ENCODE measurements around the gene PROKR2. TPM values are rescaled to one million over a fixed set of nuclear protein-coding genes. Genes with fewer than 3 reads are reported as not detected.

Gene PROKR2
- total RNA-seq, 2 donors from 2014 or later: not detected

GRCh38 chr20:5297280-5298004 is 19.3 kb downstream of the PROKR2 start:
- no peak for DNase-seq (ENCODE audit: low spot score)
- intact Hi-C loops (cut with DNase I): no loop called here

GRCh38 chr20:5290596-5290995 is 26.2 kb downstream of the PROKR2 start:
- DNase-seq (ENCODE audit: low spot score): no peak
- intact Hi-C loops (cut with DNase I): no loop called here

- DNase-seq (ENCODE audit: low spot score): no peak
- intact Hi-C loops (cut with DNase I): no loop called here
These were observed 34.2 kb downstream of the PROKR2 start for GRCh38 chr20:5282561-5282960.

- intact Hi-C loops (cut with DNase I): no loop called here
- DNase-seq (ENCODE audit: low spot score): no peak
These were observed 37.1 kb downstream of the PROKR2 start for GRCh38 chr20:5279661-5280060.

GRCh38 chr20:5272268-5272667 is 44.5 kb downstream of the PROKR2 start:
- DNase-seq (ENCODE audit: low spot score): no peak
- intact Hi-C loops (cut with DNase I): no loop called here

GRCh38 chr20:5270603-5271002 is 46.2 kb downstream of the PROKR2 start:
- intact Hi-C loops (cut with DNase I): no loop called here
- no peak for DNase-seq (ENCODE audit: low spot score)

GRCh38 chr20:5268449-5268848 is 48.3 kb downstream of the PROKR2 start:
- DNase-seq (ENCODE audit: low spot score): no peak
- intact Hi-C loops (cut with DNase I): no loop called here

GRCh38 chr20:5267092-5267491 is 49.7 kb downstream of the PROKR2 start:
- intact Hi-C loops (cut with DNase I): no loop called here
- no peak for DNase-seq (ENCODE audit: low spot score)

Other genes starting within 250 kb of the PROKR2 start
- gene TMEM230, start 203.9 kb downstream of the PROKR2 start, total RNA-seq: 100 to 1,000 TPM; 104 to 116 TPM
- 10 to 100 TPM; 24.5 to 30.3 TPM for gene PCNA, start 197.0 kb downstream of the PROKR2 start, total RNA-seq
- 10 to 100 TPM; 53.3 to 80.7 TPM for gene CDS2, start 189.9 kb downstream of the PROKR2 start, total RNA-seq

Measured in posterior vena cava (tissue), 2 donors.